OCI-LY3 (cell line): Measurements from ENCODE around the gene SLC25A33.

Experiments used
- EZH2phosphoT487 ChIP-seq: fragments of 200-600 bp; shearing (Covaris generic); IDR thresholded peaks from 2 replicates; pipeline ENCODE4 v1.6.1; 2018; ENCODE audit warnings: antibody characterized with exemption, mixed run types, low read depth
- TF ChIP-seq, protein P1 (sequence below): fragments of 200-600, 300-600 bp; sonication (generic); IDR thresholded peaks from 2 replicates; pipeline ENCODE4 v1.5.1; 2014; ENCODE audit warnings: antibody characterized with exemption, low read length, low read depth

DNA sequence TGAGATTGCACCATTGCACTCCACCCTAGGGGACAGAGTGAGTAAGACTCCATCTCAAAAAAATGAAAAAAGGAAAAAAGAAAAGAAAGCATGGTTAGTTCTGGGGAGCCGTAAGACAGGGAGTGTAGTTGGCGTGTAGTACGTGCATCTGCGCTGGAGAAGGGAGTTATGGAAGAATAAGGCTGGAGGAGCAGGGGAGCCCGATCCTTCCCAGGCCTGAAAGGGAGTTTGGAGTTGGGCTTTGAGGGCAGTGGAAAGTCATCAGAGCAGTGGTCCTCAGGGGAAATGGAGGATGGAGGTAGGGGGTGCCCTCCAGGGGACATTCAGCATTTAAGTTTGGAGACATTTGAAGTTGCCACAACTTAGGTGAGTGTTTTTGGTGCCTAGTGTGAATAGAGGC, 38.2 kb downstream of the SLC25A33 start:
- TF ChIP-seq, protein P1, sequence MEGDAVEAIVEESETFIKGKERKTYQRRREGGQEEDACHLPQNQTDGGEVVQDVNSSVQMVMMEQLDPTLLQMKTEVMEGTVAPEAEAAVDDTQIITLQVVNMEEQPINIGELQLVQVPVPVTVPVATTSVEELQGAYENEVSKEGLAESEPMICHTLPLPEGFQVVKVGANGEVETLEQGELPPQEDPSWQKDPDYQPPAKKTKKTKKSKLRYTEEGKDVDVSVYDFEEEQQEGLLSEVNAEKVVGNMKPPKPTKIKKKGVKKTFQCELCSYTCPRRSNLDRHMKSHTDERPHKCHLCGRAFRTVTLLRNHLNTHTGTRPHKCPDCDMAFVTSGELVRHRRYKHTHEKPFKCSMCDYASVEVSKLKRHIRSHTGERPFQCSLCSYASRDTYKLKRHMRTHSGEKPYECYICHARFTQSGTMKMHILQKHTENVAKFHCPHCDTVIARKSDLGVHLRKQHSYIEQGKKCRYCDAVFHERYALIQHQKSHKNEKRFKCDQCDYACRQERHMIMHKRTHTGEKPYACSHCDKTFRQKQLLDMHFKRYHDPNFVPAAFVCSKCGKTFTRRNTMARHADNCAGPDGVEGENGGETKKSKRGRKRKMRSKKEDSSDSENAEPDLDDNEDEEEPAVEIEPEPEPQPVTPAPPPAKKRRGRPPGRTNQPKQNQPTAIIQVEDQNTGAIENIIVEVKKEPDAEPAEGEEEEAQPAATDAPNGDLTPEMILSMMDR, result no peak
- TF ChIP-seq EZH2phosphoT487, result no peak
